Measurements from ENCODE around the gene TMEM256. TPM values are rescaled to one million over a fixed set of nuclear protein-coding genes. Genes with fewer than 3 reads are reported as not detected.

TMEM256 gene
- total RNA-seq, 2 donors from 2014 or later: 43.4 to 64.8 TPM

GRCh38 chr17:7416323-7416722, 12.4 kb upstream of the TMEM256 start:
- no peak overlapping the region for H3K27ac ChIP-seq

GRCh38 chr17:7415784-7416183, 11.9 kb upstream of the TMEM256 start:
- no peak overlapping the region for H3K4me3 ChIP-seq
- peaks cover 9% of the 10 kb centered on the region for H3K36me3 ChIP-seq
- H3K27me3 ChIP-seq: no peaks in the 10 kb centered on the region
- DNase-seq (ENCODE audit: low spot score): no peak
- TF ChIP-seq CTCF (IDR thresholded peaks at IDR 0.05): no peak
- H3K9me3 ChIP-seq: no peaks in the 10 kb centered on the region
- H3K4me1 ChIP-seq: no peaks in the 10 kb centered on the region
- no peak overlapping the region for H3K27ac ChIP-seq

More at GRCh38 chr17:7416323-7416722, 12.4 kb upstream of the TMEM256 start:
- H3K9me3 ChIP-seq: no peaks in the 10 kb centered on the region
- no peak for TF ChIP-seq CTCF (IDR thresholded peaks at IDR 0.05)
- DNase-seq (ENCODE audit: low spot score): no peak
- peaks cover 9% of the 10 kb centered on the region for H3K36me3 ChIP-seq
- no peaks in the 10 kb centered on the region for H3K27me3 ChIP-seq
- H3K4me3 ChIP-seq: no peak overlapping the region
- H3K4me1 ChIP-seq: no peaks in the 10 kb centered on the region

GRCh38 chr17:7414837-7415236, 10.9 kb upstream of the TMEM256 start:
- Histone ChIP-seq H3K27me3 (no peaks in the 10 kb centered on the region), H3K4me3 (no peak overlapping the region), H3K36me3 (peaks cover 9% of the 10 kb centered on the region), H3K4me1 (no peaks in the 10 kb centered on the region), H3K9me3 (no peaks in the 10 kb centered on the region), H3K27ac (no peak overlapping the region)
- TF ChIP-seq CTCF (IDR thresholded peaks at IDR 0.05): no peak
- no peak for DNase-seq (ENCODE audit: low spot score)

GRCh38 chr17:7413346-7413985, 9.6 kb upstream of the TMEM256 start:
- H3K36me3 ChIP-seq: peaks cover 9% of the 10 kb centered on the region
- H3K4me1 ChIP-seq: no peaks in the 10 kb centered on the region
- H3K4me3 ChIP-seq: no peak overlapping the region
- H3K27ac ChIP-seq: no peak overlapping the region
- no peaks in the 10 kb centered on the region for H3K27me3 ChIP-seq
- no peak for DNase-seq (ENCODE audit: low spot score)
- TF ChIP-seq CTCF (IDR thresholded peaks at IDR 0.05): no peak
- no peaks in the 10 kb centered on the region for H3K9me3 ChIP-seq

- DNase-seq (ENCODE audit: low spot score): no peak
- no peak for TF ChIP-seq CTCF (IDR thresholded peaks at IDR 0.05)
- Histone ChIP-seq H3K27ac (no peak overlapping the region), H3K4me3 (no peak overlapping the region), H3K36me3 (peaks cover 9% of the 10 kb centered on the region), H3K9me3 (no peaks in the 10 kb centered on the region), H3K27me3 (no peaks in the 10 kb centered on the region), H3K4me1 (peaks cover 0 to under 1% of the 10 kb centered on the region in 2 donors)
Observed at GRCh38 chr17:7411427-7411750, 7.5 kb upstream of the TMEM256 start.

All from right atrium auricular region (tissue), 2 donors.